GM21576 (cell line): ENCODE data around the gene DCLRE1A.
A peak's percentile ranks its signal among the peaks of the same experiment; 100 is the strongest.

ENCODE experiments used
- ATAC-seq: cut with Tn5 transposase; IDR thresholded peaks from one replicate; pipeline ENCODE4 v1.9.1; 2021; ENCODE audit warnings: mild to moderate bottlenecking, moderate library complexity; ENCODE audit not compliant: unreplicated experiment

DCLRE1A gene

GRCh38 chr10:113854013-113854760 is at the start of gene DCLRE1A, which contains the start of gene NHLRC2:
TSS of gene DCLRE1A (minus strand) at chr10:113854082. CDS start at chr10:113853182, 900 bp downstream.
TSS of gene NHLRC2 (plus strand) at chr10:113854661. CDS start at chr10:113854873, 212 bp downstream.
- peak; percentile 34 for ATAC-seq

- ATAC-seq, result no peak
Measured at GRCh38 chr10:113899952-113900598, 46.2 kb upstream of the DCLRE1A start.

GRCh38 chr10:113897693-113898618 is 44.1 kb upstream of the DCLRE1A start:
- no peak for ATAC-seq

- ATAC-seq, result no peak
Measured at GRCh38 chr10:113895018-113895417, 41.1 kb upstream of the DCLRE1A start.

- ATAC-seq, result no peak
Measured at GRCh38 chr10:113894581-113894980, 40.7 kb upstream of the DCLRE1A start.

- no peak for ATAC-seq
Measured at GRCh38 chr10:113893570-113893969, 39.7 kb upstream of the DCLRE1A start.

- no peak for ATAC-seq
Measured at GRCh38 chr10:113891476-113891875, 37.6 kb upstream of the DCLRE1A start.

- no peak for ATAC-seq
Measured at GRCh38 chr10:113890769-113891168, 36.9 kb upstream of the DCLRE1A start.

- ATAC-seq, result no peak
Measured at GRCh38 chr10:113889911-113890310, 36.0 kb upstream of the DCLRE1A start.

- no peak for ATAC-seq
Measured at GRCh38 chr10:113882240-113882639, 28.4 kb upstream of the DCLRE1A start.

- ATAC-seq, result no peak
Measured at GRCh38 chr10:113880236-113880635, 26.4 kb upstream of the DCLRE1A start.

- peak; percentile 89 for ATAC-seq
Measured at GRCh38 chr10:113879691-113880090, 25.8 kb upstream of the DCLRE1A start.

- no peak for ATAC-seq
Measured at GRCh38 chr10:113876461-113876860, 22.6 kb upstream of the DCLRE1A start.

- ATAC-seq, result no peak
Measured at GRCh38 chr10:113875212-113875611, 21.3 kb upstream of the DCLRE1A start.

- no peak for ATAC-seq
Measured at GRCh38 chr10:113872139-113873030, 18.5 kb upstream of the DCLRE1A start.

- no peak for ATAC-seq
Measured at GRCh38 chr10:113869789-113870188, 15.9 kb upstream of the DCLRE1A start.

- no peak for ATAC-seq
Measured at GRCh38 chr10:113867904-113868303, 14.0 kb upstream of the DCLRE1A start.

- no peak for ATAC-seq
Measured at GRCh38 chr10:113866551-113867394, 12.9 kb upstream of the DCLRE1A start.

GRCh38 chr10:113865901-113866300 is 12.0 kb upstream of the DCLRE1A start:
- ATAC-seq, result no peak
